GM21786 (cell line): ENCODE measurements around the gene PNPT1.

ENCODE experiments used
- ATAC-seq: cut with Tn5 transposase; IDR thresholded peaks from one replicate; pipeline ENCODE4 v1.9.1; 2021; ENCODE audit not compliant: unreplicated experiment

PNPT1 gene

DNA sequence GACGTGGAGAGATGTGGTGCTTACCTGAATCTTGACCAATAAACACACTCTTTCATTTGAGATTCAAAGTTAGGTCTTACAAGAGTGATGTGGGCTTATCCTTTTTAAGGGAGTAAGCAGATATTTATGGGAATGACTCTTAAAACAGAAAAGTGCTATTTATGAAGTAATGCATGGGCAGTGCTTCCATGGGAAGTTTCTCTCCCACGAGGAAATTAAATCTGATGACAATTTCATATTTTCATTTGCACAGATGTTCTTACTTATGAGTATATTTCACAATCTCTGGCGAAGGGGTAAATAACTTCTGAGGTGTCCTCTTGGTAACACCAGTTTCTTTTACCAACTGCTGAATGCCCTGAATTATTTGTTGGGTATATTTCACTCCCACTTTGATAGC lies 21.0 kb downstream of the PNPT1 start:
- no peak for ATAC-seq

GRCh38 chr2:55668956-55669355 lies 24.7 kb downstream of the PNPT1 start:
- ATAC-seq = no peak

GRCh38 chr2:55653255-55653654 lies 40.4 kb downstream of the PNPT1 start:
- no peak for ATAC-seq

- ATAC-seq = no peak
Observed at GRCh38 chr2:55649211-55649610, 44.4 kb downstream of the PNPT1 start.

DNA sequence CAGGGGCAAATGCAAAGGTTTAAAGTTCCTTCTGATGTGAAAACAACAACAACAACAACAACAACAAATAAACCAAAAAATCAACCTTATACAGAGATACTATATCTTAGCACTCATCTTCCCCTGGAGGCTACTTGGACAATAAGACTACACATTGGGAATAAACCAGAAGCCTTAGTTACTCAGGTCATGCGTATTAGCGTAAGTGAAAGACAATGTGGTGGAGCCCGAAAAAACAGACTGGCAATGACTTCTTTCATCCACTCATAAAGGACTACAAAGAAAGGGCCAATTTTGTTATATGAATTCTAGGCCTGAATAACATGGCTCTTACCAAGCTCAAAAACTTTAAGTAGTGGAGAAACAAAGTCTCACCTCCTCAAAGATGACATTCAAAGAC lies 56.8 kb downstream of the PNPT1 start:
- ATAC-seq = no peak

GRCh38 chr2:55628931-55629330 lies 64.7 kb downstream of the PNPT1 start:
- no peak for ATAC-seq

DNA sequence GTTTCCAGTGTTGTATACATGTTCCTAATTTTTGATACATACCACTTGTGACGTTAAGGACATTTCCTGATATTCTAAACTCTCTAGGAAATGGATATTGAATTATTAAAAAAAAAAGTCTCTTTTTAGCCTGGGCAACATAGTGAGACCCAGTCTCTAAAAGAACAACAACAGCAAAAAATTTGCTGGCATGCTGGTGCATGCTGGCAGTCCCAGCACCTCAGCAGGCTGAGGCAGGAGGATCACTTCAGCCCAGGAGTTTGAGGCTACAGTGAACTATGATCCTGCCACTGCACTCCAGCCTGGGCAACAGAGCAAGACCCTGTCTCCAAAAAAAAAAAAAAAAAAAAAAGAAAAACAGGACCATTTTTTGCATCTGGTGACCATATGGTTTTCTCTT lies 65.7 kb downstream of the PNPT1 start:
- ATAC-seq = no peak

DNA sequence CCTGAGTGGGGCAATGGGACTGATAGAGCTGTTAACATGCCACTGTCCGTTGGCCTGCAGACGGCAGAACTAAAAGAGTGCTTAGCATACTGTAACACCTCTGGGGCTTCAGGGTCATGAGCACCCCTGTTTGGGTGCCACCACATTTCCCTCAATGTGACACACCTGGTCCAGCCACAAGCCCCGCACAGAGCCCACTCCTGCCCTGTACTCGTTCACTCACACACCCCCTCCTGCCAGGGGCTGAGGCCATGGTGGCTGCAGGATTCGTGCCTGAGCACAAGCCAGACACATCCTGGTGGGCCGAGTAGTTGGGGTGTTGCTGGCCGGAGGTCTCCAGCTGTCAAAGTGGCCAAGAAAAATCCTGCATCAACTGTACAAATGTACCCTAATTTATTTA lies 71.8 kb downstream of the PNPT1 start:
- ATAC-seq = no peak

- no peak for ATAC-seq
Observed at GRCh38 chr2:55620123-55620779, 73.4 kb downstream of the PNPT1 start.

GRCh38 chr2:55618275-55619055 lies 75.2 kb downstream of the PNPT1 start:
- peak; percentile 26 for ATAC-seq

GRCh38 chr2:55618025-55618274 lies 75.7 kb downstream of the PNPT1 start:
- ATAC-seq = no peak

DNA sequence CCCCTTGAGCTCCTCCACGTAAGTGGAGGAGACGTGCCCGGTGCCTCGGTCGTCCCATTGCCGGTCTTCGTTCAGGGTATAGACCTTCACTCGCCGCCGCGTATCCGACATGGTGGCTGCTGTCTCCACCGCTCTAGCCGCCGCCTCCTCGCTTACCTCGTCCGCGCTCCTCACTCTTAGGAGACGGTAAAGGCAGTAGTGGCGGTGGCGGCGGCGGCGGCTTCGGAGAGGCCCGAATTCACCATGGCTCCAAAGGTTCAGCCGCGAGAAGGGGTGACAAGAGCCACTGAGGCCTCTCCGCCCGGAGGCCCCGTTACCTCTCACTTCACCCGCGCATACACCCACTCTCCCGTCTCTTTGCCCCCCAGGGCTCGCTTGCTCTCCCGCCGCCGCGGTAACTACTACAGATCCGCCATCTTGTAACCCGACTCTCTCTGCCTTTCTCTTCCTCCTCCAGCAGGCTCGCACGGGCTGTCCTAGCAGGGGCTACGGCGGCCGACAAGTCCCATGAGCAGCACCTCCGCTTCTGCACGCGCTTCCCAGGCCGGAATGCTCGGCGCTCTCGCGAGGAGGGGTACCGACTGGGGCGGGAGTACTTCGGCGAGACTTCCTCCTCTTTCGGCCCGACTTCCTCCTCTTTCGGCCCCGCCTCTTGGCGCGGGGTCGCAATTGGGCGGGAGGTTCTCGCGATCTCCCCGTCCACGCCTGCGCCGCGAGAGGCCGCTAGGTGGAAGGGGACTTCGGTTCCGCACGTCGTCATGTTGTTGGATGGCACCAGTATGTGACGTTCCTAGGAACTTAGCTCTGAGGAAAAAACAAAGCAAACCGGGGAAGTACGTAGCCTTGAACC lies 76.2 kb downstream of the PNPT1 start, which contains the start of gene PPP4R3B:
TSS of gene PPP4R3B (minus strand) at position 448 of the 850 bp plus-strand sequence. CDS start at position 111, 337 bp downstream.
- peak; percentile 84 for ATAC-seq

GRCh38 chr2:55616551-55617174 lies 77.0 kb downstream of the PNPT1 start:
- ATAC-seq = no peak

DNA sequence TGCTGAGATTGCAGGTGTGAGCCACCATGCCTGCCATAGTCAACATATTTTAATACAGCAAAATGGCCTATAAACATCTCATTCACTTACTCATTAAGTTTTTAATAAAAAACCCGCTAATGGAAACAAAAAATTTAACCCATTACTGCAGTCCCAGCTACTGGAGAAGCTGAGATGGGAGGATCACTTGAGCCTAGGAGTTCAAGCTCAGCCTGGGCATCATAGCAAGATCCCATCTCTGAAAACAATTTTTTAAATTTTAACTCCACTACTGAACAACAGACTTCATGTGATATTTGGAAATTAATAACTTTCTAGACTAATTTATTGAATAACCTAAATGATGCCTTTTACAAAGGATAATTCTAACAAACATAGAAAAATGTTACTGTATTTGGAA lies 81.6 kb downstream of the PNPT1 start:
- no peak for ATAC-seq

DNA sequence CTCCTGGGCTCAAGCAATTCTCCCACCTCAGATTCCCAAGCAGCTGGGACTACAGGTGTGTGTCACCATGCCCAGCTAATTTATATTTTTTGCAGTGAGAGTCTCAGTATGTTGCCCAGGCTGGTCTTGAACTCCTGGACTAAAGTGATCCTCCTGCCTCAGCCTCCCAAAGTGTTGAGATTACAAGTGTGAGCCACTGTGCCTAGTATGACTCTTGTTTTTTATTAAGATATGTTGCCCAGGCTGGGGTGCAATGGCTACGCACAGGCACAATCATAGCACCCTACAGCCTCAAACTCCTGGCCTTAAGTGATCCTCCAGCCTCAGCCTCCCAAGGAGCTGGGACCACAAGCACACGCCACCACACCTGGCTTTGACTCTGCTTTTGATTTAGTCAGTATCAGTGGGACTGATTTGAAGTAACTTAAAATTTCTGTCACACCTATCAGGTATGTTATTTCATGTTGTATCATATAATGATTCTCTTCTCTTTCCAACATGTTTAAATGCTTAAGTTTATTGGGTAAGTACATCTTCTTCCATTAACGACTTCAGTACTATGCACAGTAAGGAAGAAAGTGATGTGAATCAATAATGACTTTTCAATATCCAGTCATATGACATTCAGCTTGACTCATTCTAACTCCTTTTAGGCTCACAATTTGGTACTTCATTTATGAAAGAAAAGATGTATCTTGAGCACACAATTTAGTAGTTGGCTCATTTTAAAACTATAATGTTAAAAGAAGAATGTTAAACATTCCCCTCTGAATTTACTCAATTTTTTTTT lies 82.5 kb downstream of the PNPT1 start:
- no peak for ATAC-seq

- no peak for ATAC-seq
Observed at GRCh38 chr2:55609938-55610578, 83.6 kb downstream of the PNPT1 start.

DNA sequence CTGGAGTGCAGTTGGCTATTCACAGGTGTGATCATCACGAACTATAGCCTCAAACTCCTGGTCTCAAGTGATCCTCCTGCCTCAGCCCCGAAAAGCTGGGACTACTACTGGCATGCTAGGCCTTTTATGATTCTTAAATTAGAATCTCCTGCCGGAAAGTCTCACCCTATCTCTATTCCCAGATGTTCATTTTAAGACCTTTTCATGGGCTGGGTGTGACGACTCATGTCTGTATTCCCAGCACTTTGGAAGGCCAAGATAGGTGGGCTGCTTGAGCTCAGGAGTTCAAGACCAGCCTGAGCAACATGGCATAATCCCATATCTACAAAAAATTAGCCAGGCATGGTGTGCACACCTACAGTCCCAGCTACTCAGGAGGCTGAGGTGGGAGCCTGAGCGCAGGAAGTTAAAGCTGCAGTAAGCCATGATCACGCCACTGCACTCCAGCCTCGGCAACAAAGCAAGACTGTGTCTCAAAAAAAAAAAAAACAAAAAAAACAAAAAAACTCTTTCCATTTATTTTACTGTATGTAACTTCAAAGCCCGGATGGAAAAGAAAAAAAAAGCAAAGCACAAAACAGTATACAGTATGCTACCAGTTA lies 84.3 kb downstream of the PNPT1 start:
- ATAC-seq = no peak

- ATAC-seq = no peak
Observed at GRCh38 chr2:55607717-55608116, 85.9 kb downstream of the PNPT1 start.

DNA sequence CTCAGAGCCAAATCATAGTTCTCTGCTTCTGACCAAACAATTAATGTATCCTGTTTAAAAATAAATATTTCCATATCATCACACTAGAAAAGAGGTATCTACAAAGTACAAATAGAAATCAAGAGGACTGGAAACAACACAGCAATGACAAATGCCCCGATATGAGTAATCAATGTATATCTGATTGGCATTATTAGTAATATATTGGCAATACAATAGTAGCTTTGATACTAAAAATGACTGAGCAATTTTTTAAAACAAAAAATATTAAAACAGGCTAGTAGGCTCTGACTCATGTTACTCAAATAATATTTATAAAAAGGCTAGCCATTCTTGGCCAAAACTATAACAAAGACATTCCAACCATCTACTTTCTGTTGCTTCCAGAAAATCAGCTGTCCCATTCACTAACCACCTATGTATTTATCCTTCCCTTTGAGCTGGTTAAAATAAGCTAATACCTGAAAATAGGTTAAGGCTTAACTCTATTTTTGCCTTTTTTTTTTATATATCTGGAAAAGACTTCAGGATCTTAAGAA lies 89.5 kb downstream of the PNPT1 start:
- no peak for ATAC-seq
